ENCODE data around the gene PRL.

DNA sequence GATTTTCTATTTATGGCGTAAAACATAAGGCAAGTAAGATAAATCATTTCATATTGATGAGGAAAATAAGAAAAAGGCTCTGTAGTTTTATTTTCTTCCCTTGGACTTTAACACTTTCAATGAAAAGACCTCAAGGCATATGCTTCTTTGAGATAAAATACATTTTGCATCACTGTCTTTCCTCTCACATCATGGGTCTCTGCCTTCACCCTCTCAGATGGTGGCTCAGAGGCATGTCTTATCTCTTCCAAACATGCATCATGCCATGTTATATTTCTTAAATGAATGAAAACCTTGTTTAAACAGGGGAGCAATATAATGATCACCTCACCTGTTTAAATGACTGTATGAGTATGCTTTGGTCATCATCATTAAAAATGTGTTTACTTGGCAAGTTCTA lies 59.3 kb downstream of the PRL start:
- TF ChIP-seq GATA2 (IDR thresholded peaks at IDR 0.05; ENCODE audit: low read depth, low read length), result no peak
- no peak for TF ChIP-seq GATA3 (IDR thresholded peaks at IDR 0.05; ENCODE audit: low read depth, low read length)

Data from SH-SY5Y (cell line).